Spleen (tissue), 7 donors: ENCODE results near the gene EPHA7.

Experiments
- POLR2A ChIP-seq, 3 donors: fragments of 450-650 bp; IDR thresholded peaks; one replicate each; pipeline ENCODE4 v1.5.1; 2017; ENCODE audit warnings: antibody characterized with exemption in 3 of 3, mild to moderate bottlenecking in 1 of 3
- TF ChIP-seq, protein P1 (sequence below), 11 experiments: fragments of 200-600 bp in 7 of 11; fragments of 450-650 bp in 4 of 11; sonication (generic) in 4 of 11; IDR thresholded peaks in 8 of 11; conservative IDR thresholded peaks in 3 of 11; 1 replicate in 7 of 11; 2 replicates in 4 of 11; pipeline versions ENCODE4 v1.4.0 to v1.8.0; 2016 to 2021; ENCODE audit warnings: antibody characterized with exemption in 11 of 11, inconsistent platforms in 4 of 11, mild to moderate bottlenecking in 1 of 11
- donor health status: DM: no; HTN: no; CAD: no; lungs with moderate emphysema.
- donor health status: DM: no; HTN: no; CAD: no.
- donor health status: DM: no; HTN: no; CAD: no.

- TF ChIP-seq POLR2A (IDR thresholded peaks at IDR 0.05) = no peak
- TF ChIP-seq, protein P1, sequence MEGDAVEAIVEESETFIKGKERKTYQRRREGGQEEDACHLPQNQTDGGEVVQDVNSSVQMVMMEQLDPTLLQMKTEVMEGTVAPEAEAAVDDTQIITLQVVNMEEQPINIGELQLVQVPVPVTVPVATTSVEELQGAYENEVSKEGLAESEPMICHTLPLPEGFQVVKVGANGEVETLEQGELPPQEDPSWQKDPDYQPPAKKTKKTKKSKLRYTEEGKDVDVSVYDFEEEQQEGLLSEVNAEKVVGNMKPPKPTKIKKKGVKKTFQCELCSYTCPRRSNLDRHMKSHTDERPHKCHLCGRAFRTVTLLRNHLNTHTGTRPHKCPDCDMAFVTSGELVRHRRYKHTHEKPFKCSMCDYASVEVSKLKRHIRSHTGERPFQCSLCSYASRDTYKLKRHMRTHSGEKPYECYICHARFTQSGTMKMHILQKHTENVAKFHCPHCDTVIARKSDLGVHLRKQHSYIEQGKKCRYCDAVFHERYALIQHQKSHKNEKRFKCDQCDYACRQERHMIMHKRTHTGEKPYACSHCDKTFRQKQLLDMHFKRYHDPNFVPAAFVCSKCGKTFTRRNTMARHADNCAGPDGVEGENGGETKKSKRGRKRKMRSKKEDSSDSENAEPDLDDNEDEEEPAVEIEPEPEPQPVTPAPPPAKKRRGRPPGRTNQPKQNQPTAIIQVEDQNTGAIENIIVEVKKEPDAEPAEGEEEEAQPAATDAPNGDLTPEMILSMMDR (IDR thresholded peaks at IDR 0.05 in 8 of 11, conservative IDR thresholded peaks at IDR 0.05 in 3 of 11) = no peak
Measured at GRCh38 chr6:93417421-93418013, 1.8 kb downstream of the EPHA7 start.
